HG03469 (cell line): ENCODE data around the gene RAB22A.

ENCODE experiments used
- ATAC-seq: cut with Tn5 transposase; IDR thresholded peaks from one replicate; pipeline ENCODE4 v1.9.1; 2021; ENCODE audit warnings: mild to moderate bottlenecking, moderate library complexity, moderate number of reproducible peaks; ENCODE audit not compliant: unreplicated experiment

The RAB22A gene

DNA sequence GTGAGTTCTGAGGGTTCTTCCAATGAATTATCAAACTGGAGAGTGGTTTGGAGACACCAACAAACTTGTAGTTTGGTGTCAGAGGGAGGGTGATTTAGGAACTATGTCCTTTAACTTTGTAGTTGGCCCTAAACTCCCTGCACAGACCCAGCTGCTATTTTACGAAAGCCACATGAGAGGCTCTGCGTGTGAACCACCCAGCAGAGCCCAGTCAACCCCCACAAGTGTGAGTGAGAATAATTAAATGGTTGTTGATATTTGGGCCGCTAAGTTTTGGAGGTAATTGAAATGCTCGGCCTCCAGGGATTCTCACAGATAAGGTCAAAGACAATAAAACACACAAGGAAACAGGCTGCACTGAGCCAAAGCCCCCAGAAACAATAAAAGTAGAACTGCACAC is 72.6 kb downstream of the RAB22A start:
- no peak for ATAC-seq

DNA sequence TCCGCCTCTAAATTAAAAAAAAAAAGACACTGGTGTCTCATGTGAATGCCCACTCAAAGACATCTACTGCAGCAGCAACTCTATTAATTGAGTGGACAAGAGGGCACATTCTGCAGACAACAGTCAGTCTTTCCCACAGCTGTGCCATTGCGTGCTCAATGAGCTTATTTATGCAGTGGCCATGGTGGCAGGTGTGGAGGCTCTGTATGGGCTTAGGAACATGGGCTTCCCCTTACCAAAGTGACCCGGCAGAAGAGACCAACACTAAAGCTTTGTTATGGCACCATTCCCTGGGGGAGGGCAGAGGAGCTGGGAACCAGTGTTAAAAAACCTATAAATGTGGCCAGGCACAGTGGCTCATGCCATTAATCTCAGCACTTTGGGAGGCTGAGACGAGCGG is 75.3 kb downstream of the RAB22A start:
- no peak for ATAC-seq

DNA sequence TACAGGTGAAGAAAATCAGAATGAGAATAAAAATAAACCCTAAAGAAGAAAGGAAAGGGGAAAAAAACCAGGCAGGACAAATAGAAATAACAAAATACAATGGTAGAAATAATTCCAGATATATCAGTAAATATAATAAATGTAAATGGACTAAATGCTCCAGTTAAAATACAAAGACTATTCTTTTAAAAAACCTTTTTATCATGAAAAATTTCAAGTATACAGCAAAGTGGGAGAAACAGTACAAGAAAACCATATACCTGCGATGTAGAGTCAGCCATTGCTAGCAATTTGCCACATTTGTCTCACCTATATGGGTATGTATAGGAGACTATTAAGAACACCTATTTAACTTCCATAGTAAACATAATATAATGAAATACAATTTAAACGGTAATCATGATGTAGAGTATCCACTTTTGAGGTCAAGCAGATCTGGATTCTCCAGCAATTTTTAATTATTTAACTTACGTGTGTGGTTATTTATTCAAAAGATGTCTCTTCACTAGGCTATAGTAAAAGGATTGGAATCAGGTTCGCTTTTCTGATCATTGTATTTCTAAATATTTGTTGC is 78.6 kb downstream of the RAB22A start:
- ATAC-seq = no peak

DNA sequence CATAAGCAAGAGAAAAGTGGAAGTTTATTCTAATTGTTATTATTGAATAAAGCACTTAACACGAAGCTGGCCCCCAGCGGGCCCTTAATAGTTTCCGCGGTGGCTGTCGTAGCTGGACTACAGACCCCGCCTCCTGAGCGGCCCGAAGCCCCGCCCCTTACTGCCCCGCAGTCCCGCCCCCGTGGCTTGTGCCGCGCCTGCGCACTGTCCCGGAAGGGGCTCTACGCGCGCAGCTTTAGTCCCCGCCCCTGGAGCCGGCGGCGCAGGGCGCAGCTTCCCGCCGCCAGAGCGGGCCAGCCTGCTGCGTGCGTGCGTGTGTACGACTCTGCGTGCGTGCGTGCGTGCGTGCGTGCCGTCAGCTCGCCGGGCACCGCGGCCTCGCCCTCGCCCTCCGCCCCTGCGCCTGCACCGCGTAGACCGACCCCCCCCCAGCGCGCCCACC is 79.4 kb downstream of the RAB22A start, which contains the start of gene VAPB:
Gene VAPB (plus strand): TSS at position 348 of the 442 bp plus-strand sequence. CDS start 231 bp downstream, outside the sequence.
- ATAC-seq = peak; percentile 91

DNA sequence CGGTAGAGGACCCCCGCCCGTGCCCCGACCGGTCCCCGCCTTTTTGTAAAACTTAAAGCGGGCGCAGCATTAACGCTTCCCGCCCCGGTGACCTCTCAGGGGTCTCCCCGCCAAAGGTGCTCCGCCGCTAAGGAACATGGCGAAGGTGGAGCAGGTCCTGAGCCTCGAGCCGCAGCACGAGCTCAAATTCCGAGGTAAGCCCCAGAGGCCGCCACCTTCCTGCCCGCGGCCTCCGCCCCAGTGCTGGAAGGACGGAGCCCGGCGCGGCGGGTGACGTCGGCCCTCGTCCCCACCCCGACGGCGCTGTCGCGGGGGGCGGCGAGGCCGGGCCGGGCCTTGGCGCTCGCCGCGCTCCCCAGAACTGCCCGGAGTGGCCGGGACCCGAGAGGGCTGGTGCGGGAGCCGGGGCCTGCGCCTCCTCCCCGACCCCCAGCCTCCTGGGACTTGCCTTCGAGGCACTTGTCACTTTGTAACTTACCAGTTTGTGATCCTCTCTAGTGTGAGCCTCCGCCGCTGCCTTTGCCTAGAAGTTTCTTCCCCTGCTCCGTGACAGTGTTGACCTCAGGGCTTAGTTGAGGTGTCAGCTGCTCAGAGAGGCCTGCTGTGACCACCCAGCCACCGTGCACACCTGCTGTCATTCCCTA is 79.9 kb downstream of the RAB22A start:
- ATAC-seq = no peak

DNA sequence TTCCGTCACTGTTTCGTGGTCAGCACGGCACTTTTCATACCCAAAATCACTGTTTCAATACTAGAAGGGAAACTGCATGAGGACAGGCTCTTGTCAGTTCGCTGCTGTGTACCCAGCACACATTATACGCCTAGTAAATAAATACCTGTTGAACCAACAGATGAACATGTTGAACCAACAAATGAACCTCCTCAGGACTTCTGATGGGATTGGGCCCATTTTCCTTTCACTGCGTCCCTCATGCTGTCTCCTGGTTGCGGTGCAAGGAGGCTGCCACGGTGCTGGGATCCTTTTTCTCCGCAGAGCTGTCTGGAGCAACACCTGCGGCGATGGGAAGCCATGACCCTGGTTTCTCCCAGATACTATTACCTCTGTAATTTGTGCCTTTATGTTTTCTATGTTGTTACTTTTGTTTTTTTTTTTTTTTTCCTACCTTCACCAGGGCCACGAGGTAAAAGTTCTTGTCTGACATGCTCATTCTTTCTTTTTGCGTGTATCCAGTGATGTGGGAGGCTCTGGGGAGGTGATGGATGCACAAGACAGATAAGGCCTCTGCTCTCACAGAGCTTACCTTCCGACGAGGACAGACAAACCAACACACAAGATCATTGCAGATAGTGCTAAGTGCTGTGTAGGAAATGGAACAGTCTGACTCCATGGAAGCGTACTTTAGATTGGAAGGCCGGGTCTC is 80.6 kb downstream of the RAB22A start:
- no peak for ATAC-seq

DNA sequence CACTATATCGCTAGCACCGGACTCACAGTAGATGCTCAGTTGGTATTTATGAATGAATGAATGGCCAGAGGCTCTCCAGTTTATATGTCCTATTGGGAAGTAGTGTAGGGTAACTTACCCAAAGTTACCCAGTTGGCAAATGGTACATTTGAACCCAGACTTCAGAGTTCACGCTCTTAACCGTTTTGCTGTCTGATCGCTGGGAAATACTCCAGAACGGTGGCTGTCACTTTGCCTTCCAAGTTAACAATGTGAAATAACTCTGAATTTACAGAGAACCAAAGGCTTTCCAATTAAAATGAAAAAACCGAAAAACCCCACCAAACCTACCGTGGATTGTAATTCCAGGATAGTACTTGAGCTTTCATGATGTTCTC is 81.1 kb downstream of the RAB22A start:
- no peak for ATAC-seq

DNA sequence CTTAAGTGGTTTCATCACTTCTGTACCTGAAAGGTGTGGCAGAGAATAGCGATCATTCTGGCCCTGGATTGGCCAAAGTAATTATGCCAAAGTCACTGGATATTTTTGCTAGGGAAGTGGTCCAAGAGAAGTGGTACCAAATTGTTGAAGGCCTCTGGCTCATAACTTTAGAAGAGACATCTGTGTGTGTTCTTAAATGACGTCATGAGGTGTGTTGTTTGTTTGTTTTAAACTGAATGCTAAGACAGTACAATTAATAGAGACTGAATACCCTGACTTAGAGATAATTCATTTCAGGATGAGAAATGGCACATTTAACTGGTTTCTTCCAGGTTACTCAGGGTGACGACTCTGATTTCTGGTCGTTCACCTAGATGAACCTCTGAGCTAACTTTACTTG is 82.8 kb downstream of the RAB22A start:
- no peak for ATAC-seq

DNA sequence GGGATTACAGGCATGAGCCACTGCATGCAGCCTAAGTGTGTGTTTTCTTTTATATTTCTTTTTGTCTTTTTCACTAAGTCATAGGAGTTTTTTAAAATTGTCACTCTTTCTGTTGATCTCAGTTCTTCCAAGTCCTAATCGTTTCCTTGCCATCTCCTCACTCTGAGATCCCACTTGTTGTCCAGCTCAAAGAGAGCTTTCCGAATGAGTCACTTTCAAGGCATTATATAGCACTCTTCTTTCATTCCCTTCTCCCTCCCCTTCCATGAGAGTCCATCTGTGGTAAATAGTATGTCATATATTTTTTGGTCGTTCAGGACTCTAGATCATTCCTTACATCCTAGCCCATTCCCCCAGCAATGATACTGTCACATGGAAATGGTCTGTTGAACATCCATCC is 83.8 kb downstream of the RAB22A start:
- ATAC-seq = no peak

DNA sequence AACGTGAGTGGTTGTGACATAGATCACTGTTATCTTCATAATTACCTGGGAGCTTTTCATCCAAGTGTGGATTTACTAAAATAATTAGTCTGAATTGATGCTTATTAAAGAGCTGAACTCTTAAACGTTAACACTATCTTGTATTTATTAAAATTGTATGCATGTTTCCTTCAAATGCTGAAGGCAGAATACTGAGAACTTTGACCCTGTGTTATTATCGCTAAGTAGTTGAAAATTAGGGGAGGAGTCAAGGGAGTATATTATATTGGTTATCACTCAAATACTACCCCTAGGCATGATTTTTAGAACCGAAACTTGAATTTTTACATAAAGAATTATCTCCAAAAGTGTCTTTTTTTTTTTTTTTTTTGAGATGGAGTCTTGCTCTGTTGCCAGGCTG is 85.3 kb downstream of the RAB22A start:
- ATAC-seq = no peak

DNA sequence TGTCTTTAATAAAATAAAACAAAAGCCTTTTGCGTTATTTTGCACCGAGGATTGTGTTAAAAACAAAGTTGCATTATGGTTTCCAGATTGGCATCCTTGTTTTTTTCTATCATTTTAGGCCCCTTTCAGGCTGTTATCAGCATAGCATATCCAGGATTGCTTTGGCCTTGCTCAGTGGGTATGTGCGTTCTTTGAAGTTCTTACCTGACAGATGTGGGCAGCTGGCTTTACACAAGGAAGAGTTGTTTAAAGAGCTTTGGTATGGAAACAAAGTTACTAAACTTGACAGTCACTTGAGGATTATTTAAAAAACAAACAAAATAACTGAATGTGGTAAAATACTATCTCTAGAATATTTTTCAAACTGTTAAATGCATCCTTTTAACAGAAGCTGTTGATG is 86.1 kb downstream of the RAB22A start:
- ATAC-seq = no peak

DNA sequence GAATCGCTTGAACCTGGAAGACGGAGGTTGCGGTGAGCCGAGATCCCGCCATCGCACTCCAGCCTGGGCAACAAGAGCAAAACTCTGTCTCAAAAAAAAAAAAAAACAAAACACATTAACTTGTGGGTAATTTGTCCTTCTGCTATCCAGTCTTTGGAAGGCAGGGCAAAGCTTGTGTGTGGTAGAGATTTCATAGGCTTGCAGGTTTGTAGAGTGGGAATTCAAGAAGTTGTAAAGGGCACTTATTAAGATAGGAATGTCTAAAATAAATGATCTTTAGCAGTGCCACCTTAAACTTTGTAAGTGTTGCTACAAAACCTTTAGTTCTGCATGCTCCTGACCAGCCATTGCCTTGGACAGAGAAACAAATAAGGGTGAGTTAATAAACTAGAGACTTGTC is 87.9 kb downstream of the RAB22A start:
- no peak for ATAC-seq

DNA sequence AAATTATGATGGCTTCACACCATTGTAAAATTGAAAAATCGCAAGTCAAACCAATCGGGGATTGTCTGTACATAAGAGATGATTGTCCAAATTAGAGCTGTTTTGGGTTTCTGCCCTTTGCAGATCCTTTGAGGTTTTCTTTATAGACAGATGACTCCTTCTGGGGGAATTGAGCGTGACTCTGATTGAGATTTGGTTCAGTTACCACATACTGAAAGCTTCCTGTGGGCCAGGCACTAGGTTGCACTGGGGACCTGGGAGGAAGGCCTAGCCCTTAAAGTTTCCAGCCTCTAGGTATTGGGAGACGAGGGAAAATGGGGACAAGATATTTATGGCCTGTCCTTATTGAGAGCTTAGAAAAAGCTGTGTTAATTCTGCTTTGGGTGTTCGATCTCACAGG is 88.7 kb downstream of the RAB22A start:
- ATAC-seq = no peak

DNA sequence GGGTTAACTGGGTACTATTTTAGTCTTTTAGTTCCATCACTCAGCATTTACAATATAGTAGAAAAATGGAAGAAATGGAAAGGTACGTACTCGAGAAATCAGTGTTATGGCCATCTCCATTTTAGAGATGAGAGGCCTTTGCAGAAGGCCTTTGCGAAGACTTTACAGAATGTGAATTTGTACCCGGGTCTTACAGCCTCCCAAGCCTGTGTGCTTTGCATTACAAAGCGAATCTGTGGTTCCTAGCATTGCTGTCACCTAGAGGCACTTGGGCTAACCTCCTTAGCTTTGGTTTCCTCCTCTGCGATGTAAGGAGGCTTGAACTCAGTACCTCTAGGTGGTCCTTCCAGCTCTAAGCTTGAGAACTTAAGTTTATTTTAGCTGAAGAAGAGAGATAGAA is 90.4 kb downstream of the RAB22A start:
- no peak for ATAC-seq

DNA sequence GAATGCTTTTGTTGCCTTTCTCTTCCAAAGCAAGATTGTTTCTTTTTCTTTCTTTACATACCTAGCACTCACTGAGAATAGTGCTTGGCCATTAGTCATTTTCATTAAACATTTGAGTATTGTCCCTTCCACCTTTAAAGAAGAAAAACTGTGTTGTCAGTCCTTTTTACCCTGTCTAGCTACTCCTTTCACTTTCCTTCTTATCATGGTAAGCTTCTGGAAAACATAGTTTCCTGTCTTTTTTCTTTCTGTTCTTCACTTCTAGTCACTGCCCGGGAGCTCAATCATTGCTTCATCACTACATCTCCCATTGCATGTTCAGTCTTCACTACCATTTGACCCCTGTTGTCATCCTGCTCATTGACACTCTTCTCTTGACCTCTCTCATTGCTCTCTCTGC is 91.6 kb downstream of the RAB22A start:
- no peak for ATAC-seq

DNA sequence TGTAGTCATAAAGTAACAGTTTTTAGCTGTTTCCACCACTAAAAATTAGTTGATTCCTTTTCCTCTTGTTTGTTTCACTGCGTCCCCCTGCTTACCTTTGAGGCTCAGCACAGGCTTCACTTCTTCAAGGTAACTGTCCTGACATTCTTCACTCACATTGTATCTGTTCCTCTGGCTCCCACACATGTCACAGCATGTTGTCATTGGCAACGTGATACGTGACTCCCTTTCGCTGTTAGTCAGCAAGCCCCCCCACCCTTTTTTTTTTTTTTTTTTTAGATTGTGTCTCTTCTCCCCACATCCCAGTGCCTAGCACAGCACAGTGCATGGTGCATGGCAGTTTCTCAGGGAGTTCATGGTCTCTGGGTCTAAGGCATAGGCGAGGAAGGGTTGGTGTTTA is 92.8 kb downstream of the RAB22A start:
- no peak for ATAC-seq

DNA sequence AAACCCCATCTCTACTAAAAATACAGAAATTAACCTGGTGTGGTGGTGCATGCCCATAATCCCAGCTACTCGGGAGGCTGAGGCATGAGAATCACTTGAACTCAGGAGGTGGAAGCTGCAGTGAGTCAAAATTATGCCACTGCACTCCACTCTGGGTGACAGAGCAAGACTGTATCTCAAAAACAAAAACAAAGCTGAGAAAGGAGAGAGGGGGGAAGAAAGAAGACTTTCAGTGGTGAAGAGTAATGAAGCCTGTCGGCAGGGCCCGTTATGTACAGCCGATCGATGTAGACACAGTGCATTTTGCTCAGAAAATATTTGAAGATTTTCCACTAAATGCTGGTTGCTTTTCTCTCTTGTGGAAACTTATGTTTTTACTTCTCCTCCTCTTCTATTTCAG is 93.3 kb downstream of the RAB22A start:
- ATAC-seq = no peak

DNA sequence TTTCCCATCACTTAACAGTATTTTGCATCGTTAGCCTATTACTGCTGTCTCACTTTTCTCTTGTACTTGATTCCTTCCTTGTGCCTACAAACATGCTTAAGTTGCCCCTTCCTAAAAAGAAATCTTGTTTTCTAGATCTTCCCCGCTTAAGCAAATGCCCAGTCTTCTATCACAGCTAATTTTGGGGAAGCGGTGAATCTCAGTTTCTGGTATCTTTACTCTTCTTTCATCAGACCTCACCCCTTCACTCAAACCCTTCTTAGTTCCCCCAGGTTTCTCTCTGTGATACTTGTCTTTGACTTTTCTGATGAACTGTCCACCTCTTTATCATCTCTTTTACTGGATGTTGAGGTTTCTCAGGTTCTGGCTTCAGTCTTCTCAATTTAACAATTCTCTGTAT is 93.8 kb downstream of the RAB22A start:
- ATAC-seq = no peak

DNA sequence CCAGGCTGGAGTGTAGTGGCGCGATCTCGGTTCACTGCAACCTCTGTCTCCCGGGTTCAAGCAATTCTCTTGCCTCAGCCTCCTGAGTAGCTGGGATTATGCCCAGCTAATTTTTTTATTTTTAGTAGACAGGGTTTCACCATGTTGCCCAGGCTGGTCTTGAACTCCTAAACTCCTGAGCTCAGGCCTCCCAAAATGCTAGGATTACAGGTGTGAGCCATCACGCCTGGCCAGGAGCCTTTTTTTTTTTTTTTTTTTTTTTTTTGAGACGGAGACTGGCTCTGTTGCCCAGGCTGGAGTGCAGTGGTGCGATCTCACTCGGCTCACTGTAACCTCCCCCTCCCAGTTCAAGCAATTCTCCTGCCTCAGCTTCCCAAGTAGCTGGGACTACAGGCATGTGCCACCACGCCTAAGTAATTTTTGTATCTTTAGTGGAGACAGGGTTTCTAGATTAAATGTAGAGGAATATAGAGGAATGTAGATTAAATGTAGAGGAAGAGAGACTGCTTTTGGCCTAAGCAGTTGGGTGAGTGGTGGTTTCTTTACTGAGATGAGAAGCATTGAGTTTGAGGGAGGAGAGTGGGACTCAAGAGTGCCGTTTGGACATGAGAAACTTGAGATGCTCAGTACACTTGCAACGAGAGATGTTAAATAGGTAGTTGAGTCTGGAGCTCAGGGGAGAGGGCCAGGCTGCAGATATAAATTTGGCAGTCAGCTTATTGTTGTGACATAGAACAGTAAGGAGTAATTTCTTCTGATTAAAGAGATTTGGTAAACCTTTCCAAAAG is 96.2 kb downstream of the RAB22A start:
- ATAC-seq = no peak

DNA sequence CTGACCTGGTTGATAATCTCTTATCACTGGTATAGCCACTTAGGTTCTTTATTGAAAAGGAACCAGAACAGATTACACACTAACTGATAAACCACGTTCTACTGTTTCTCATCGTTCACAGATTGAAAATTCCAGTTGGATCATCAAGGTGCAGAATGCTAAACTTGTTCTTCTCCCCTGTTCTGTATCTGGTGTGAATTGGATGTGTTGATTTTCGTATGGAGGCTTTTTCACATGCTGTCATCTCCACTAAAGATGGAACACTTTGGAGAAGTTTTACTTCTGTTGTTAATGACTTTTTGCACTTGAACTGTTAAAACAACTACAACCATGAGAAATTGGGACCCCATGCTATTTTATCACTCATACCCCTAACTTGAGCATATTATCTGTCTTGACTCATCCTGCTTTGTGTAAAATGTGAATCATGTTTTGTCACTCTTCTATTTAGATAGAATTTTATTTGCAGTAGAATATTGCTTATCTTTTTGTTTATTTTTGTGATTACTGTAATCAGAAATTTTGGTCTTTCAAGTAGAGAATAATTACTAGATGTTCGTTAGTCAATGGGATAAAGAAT is 97.0 kb downstream of the RAB22A start:
- ATAC-seq = no peak

DNA sequence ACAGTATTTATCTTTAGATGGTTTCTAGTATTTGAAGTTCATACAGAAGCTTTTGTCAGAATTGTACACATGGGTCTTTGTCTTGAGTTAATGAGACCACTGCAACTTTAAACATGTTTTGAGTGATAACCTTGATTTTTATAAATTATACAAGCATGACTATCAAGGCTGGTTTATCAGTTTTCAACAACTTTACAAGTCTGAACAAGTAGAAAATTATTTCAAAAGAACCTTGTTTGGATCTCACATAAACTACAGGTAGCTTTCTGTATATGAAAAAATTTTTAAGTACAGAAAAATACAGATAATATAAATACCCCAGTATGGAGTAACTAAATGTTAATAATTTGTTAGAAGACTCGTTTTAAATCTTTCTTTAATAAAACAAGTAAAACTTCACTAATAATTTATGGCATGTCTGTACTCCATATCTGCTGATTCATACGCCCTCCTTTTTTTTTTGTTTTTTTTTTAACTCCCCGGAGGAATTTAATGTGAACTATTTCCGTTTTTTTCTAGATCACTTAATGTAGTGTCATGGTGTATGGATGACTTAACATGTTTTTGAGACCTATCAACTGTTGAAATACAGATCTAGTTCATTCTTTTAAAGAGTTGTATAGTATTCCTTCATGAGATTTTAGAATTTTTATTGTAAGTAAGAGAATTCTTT is 97.8 kb downstream of the RAB22A start:
- no peak for ATAC-seq
